Sciatic nerve (tissue), 2 donors: ENCODE measurements around the gene AP3D1. TPM values are rescaled to one million over a fixed set of nuclear protein-coding genes. Genes with fewer than 3 reads are reported as not detected.
A peak's percentile ranks its signal among the peaks of the same experiment; 100 is the strongest.

Experiments used
- ATAC-seq: fragments of 200-7000 bp; cut with Tn5 transposase; one replicate; pipeline ENCODE4 v1.9.1; 2020; ENCODE audit warnings: mild to moderate bottlenecking, moderate library complexity
- DNase-seq: peaks from one replicate; pipeline ENCODE4 v3.0.0-alpha.2; 2020; ENCODE audit warnings: low spot score
- intact Hi-C: fragments of 100-400 bp; cut with DNase I; formaldehyde crosslinking; loops from one replicate; pipeline ENCODE4 v1.14.2; 2022
- total RNA-seq: library from RNA; stranded (reverse); fragmentation: NEBNext Ultra II Directional; extraction: Animal tissue kit (Norgen Biotek cat#: 25700); gene quantifications from one replicate; pipeline ENCODE4 v1.2.1, GENCODE V29; 2021
- donor health status: DM: no; HTN: no; CAD: no.
- donor health status: DM: no; HTN: no; CAD: no.

Gene AP3D1
- total RNA-seq, 1 donor from 2014 or later = 81.4 TPM

DNA sequence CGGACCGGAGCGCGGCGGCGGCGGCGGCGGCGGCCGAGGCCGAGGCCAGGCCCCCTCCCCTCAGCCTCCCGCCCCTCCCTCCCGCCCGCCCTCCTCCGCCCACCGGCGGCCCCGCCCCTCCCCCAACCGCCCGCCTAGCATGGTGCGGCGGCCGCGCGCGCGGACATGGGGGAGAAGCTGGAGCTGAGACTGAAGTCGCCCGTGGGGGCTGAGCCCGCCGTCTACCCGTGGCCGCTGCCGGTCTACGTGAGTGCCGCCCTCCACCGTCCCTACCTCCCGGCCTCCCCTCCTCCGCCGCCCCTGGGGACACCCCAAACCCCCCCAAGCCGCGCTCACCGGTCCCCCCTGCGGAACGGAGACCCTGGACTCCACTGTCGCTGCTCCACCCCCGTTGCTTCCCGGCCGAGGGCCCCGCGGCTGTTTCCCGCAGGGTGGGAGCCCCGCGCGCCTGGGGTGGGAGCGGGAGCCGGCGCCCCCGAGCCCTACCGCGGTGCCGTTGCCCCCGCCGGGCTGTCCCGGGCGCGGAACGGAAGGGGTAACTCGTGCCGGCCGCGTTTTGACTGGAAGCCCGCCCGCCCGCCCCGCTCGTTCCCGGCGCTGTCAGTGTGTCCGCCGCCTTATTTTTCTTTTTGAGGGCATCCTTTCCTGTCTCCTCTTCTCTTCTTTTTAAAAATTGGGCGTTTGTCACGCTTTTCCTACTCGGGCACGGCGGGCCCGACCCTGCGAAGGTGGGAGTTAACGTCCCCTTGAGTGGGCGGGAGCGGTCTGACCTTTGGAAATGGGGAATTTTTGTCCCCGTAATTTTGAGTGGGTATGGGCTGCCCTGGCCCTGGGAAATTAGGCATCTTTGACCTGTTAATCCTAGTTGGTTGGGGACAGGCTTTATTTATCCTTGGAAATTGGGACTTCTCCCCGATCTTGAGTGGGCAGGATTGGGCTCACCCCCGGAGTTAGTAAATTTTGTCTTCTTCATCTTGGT lies 12.9 kb upstream of the AP3D1 start:
- ATAC-seq = no peak
- intact Hi-C loops = no loop called here
- no peak for DNase-seq

DNA sequence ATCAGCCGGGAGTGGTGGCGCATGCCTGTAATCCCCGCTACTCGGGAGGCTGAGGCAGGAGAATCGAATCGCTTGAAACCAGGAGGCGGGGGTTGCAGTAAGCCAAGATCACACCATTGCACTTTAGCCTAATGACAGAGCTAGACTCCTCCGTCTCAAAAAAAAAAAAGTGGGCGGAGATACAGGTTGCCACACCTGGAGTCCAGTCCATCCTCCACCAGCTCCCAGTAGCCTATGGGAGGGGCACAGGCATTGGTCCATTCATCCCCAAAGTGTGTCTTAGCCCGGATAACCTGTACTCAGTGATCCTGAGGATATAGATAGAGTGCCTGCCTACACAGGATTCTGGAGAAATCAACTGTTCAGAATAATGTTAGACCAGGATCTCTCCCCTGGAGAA lies 9.0 kb upstream of the AP3D1 start:
- intact Hi-C loops = no loop called here
- ATAC-seq = no peak
- no peak for DNase-seq

DNA sequence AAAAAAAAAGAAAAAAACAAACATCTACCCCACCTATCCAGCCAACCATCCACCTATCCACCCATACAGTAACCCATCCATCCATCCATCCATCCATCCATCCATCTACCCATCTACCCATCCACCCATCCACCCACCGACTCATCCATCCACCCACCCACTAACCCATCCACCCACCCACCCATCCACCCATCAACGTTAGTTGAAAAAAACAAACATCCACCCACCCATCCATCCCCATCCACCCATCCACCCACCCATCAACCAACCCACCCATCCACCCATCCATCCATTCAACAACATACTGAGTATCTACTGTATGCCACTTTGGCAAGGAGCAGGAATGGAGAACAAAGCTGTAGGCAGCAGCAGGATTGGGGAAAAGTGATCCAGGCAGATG lies 6.1 kb upstream of the AP3D1 start:
- DNase-seq (no peak), ATAC-seq (no peak)
- intact Hi-C loops = loop anchor here (5.0 kb wide), 1 partner anchor 115 kb away; no protein-coding TSS in a partner anchor

DNA sequence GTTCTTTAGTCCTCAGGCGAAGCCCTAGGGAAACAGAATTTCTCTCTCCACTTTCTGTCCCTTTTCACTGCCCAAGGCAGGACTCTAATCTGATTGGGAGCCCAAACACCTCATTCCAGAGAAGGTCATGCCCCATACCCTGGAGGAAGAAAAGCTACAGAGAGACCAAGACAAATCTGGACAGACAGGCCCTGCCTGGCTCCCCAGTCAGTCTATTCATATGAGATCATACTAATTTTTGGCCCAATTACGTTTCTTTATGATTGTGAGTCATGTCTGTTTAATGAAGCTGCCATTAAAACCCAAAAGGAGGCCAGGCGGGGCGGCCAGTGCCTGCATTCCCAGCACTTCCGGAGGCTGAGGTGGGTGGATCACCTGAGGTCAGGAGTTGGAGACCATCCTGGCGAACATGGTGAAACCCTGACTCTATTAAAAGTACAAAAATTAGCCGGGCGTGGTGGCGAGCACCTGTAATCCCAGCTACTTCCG lies 3.3 kb upstream of the AP3D1 start:
- ATAC-seq (no peak), DNase-seq (no peak)
- intact Hi-C loops = loop anchor here (5.0 kb wide), 1 partner anchor 118 kb away; no protein-coding TSS in a partner anchor

DNA sequence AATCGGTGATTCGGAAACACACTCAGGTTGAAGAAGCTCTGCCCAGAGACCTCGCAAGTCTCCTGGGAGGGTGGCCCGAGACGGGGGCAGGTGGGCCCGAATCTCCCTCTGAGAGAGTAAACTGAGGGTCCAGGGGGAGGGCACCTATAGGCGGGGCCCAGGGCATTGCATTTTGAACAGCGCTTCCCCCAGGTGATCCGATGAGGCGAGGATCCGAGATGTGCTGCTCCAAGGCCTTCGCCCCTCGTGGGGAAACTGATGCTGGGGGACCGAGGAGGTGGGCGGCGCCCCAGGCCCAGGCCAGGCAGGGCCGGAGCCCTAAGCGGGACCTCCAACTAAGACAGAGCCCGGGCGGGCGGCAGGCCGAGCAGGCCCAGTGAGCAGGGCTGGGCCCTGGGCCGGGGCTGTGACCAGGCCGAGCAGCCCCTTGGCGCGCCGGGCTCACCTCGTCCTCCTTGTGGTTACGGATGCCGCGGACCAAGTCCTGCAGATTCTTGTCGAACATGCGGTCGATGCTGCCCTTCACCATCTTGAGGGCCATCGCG lies 500 bp downstream of the AP3D1 start:
- DNase-seq = no peak
- ATAC-seq = no peak

DNA sequence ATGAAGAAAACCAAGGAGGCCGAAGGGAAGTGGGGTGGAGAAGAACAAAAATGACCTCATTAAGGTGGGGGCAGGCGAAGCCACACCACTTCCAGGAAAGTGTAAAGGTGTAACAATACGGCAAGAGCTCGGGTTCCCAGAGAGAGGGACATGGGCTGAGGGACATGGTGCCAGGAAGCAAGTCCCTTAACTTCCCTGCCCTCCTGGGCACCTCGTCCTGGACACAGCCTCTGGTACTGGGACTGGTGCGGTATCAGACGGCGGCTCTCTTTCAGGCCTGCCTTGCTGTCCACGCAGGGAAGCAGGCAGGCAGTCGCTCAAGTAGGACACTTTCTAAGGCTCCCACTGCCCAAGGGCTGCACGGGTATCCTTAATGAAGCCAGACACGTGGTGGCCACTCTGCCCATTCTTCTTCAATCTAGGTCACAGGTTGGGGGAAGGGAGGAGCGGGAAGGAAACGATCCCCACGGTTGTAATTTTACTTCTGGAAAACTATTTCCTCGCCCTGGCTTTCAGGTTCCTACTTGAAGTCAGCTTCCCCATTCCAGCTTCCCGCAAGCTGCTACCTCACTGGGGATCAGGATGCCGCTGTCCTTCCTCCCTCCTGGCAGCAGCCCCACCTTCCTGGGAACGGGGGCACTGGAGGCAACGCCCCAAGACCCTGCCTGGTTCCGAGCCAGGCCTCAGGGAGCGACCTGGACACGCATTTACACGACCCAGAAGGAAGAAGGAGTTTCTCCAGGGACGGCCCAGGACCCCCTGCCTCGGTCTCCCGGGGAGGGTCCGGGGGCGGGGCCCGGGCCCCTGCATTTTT lies 1.2 kb downstream of the AP3D1 start:
- DNase-seq (no peak), ATAC-seq (no peak)
- intact Hi-C loops = no loop called here

More for the DNA sequence above, 500 bp downstream of the AP3D1 start:
- intact Hi-C loops = no loop called here

DNA sequence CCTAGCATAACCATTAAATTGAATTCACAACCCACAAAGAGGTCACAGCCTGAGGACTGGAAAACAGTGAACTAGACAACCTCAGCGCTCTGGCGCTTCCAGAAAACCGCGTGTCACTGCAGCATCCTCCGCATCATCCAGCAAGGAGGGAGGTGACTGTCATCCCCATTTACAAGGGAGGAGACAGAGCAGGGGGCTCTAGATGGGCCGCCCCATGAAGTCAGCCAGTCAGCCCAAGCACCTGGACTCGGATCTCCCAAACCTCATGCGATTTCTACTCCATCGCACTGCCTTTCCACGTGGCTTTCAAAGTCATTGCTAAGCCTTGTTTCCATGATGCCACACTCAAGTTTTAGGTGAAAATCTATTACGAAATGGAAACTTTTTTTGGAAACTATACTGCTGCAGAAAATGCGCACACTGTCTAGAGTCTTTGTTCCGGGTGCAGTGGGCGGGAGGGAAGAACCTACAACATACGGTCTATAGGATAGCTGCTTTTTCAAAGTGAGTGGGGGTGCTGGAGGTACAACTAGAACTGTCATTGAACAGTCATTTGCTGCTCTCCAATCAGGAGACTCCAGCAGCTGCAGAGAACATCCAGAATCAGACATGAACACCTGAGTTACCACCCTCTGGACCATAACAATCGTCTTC lies 2.8 kb downstream of the AP3D1 start:
- intact Hi-C loops = no loop called here
- DNase-seq (no peak), ATAC-seq (no peak)

DNA sequence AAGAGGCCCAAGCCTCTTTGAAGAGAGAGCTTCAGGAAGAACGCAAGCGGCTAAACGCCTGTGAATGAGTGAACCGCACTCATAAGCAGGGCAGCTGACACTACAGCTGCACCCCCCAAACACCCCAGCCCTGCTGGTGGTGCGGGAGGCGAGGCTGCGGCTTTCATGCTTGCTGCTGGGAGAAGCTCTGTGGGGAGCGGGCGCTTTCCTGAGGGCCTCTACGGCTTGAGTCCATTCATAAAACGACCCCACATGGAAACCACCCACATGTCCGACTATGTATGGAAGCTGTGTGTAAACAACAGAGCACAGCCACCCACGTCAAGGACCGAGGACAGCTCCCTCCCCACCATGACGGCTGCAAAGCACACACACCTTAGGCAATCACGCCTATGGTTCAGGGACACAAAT lies 5.5 kb downstream of the AP3D1 start:
- intact Hi-C loops = no loop called here
- DNase-seq = no peak
- ATAC-seq = no peak

DNA sequence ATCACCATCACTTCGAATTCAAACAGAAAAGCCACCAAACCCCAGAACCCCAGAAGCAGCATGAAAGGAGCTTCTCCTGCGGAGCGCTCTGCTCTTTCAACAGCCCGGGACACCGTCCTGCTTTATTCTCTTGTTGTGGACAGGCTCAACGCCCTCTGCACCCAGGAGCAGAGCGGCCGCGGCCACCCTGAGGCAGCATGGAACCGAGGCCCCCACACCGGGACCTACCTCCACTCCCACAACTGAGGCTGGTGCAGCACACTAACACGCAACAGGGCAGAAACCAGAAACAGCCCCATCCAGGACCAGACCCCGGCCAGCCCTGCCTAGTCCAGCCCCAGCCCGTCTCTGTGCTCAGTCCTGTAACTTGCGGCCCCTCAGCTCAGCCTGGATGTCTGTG lies 7.2 kb downstream of the AP3D1 start:
- intact Hi-C loops = no loop called here
- DNase-seq (no peak), ATAC-seq (no peak)

DNA sequence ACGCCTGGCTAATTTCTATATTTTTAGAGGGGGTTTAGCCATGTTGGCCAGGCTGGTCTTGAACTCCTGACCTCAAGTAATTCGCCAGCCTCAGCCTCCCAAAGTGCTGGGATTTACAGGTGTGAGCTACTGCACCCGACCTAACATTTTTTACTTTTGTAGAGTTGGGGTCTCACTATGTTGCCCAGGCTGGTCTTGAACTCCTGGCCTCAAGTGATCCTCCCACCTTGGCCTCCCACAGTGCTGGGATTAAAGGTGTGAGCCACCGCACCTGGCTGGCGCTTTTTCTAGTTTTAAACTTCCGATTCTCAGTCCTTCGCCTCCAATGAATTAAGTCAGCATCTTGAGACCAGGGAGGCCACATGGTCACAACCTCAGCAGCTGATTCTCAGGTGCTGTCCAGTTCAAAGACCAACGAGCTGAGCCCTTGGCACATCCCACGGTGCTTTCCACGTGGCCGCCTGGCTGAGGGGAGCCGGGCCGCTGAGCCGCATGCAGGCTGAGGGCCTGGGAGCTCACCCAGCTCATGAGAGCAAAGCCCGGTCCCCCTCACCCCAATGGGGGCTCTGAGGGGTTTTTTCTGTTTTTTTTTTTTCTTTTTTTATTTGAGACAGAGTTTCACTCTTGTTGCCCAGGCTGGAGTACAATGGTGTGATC lies 9.1 kb downstream of the AP3D1 start:
- intact Hi-C loops = no loop called here
- ATAC-seq (no peak), DNase-seq (no peak)

DNA sequence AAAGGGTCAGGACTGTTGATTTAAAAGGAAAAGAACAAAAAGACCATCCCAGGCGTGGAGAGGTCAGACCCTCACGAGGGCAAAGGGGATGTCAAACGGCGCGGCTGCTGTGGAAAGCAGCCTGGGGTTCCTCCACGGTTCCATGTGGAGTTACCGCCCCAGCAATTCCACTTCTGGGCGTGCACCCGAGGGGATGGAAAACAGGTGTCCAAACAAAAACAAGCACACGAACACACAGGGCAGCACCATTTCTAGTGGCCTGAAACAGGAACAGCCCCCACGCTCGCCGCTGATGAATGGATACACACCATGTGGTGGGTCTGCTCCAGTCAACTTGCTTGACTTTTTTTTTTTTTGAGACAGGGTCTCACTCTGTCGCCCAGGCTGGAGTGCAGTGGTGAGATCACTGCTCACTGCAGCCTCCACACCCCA lies 11.2 kb downstream of the AP3D1 start:
- DNase-seq (no peak), ATAC-seq (peak; percentile 36)
- intact Hi-C loops = no loop called here

DNA sequence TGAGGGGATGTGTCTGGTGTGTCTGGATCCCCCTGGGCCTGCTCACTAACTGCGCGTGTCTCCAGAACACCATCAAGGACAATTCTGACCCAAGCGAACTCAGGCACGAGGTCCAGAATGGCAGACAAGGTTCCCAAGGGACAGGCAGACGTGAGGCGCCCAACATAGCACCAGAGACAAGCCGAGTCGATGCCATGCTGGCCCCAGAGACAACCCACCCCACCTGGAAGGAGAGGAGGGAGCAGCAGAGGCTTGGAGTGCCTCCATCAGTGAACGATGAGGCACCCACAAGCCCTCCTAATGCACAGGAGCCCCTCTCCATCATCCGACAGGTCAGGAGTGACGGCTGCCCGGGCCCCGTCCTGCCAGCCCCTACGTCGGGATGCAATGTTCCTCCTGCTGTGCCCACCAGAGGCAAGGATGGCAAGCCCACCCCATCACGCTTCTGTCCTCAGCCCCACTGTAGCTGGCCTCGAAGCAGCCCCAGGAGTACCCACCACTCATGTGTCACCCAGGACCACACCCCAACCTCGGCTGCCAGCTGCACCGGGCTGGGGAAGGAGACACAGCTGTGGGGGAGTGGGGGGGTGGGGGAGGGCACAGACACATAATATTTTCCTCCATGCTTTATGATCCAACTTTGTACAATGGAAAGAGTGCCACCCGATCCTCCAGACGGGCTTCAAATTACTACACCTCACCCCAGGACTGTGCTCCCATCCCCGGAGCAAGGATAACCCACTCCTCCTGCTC lies 11.8 kb downstream of the AP3D1 start:
- intact Hi-C loops = loop anchor here (10.0 kb wide), 1 partner anchor 365 kb away; no protein-coding TSS in a partner anchor
- peak; percentile 8 for ATAC-seq
- no peak for DNase-seq

DNA sequence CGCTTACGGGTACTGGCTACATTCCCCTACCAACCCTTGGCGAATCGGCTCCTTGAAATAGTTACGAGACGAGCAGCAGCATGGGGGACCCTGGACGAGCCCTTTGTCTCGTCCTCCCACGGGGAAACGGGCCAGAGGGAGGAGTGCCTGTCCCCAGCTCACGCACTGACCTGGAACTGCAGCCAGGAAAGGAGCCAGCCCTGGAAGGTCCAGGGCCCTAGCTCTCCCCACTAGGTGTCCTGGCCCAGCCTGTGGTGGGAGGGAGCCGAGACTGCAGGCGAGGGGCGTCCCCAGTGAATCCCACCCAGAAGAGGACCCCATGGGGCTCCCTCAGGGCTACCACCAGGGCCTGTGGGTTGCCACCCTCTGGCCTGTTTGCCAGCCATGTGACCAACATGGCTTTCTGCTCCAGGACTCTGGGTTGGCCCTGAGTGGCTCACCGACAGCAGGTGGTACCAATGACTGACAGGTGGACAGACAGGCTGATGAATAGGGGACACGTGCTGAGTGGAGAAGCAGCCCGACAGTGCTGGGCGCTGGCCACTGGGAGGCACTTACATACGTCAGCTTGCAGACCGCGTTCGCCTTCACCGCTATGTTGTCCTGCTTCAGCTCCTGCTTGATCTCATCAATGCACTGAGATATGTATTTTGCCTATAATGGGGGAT lies 13.2 kb downstream of the AP3D1 start:
- DNase-seq (no peak), ATAC-seq (no peak)
- intact Hi-C loops = loop anchor here (10.0 kb wide), 1 partner anchor 363 kb away; no protein-coding TSS in a partner anchor

DNA sequence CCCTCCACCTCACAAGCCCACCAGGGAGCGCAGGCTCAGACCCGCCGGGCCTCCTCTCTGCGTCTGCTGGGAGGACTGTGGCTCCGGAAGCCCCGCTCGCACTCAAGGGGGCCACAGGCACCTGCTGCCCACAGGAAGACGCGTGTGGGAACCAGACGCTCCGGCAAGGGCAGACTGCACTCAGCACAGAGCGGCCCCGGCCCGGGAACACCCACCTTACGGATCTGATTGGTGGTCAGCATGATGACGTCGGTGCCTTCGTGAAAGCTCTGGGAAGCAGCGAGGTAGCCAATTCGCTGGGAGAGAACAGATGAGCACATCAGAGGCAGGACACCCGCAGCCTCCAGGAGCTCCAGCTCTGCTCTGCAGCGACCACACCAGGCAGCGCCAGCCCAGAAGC lies 14.6 kb downstream of the AP3D1 start:
- ATAC-seq (no peak), DNase-seq (no peak)
- intact Hi-C loops = loop anchor here (10.0 kb wide), 1 partner anchor 362 kb away; no protein-coding TSS in a partner anchor

DNA sequence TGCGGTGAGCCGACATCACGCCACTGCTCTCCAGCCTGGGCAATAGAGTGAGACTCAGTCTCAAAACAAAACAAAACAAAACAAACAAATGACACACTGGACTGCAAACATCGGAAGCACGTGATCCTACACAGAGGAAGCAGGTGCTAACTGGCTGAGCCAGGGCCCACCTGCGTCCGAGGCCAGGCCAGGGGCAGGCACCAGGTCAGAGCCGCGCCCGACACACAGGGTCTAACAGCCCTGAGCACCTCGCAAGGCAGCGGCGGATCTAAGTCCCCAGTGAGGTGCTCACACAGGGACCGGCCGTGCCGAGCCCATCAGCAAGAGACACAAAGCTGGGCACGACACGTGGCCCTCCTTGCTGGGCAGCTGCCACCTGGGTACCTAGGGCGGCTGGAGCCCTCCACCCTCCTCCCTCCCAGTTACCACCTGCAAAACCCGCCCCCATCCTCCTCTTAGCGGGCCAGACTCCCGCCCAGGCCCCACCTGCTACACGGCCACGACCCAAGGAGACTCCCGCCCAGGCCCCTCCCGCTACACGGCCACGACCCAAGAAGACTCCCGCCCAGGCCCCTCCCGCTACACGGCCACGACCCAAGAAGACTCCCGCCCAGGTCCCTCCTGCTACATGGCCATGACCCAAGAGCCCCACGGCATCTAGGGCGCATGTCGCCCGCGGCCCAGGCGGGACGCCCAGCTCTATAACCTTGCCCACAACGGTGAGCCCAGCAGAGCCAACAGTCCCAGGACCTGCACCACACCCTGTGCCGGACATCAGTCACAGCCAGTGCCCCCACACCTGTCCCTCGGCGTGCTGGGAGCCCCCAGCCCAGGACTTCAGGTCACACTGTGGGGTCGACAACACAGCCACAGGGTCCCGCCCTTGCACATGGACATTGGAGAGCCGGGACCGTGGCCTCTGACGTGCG lies 15.6 kb downstream of the AP3D1 start:
- ATAC-seq = no peak
- no peak for DNase-seq
- intact Hi-C loops = loop anchor here (10.0 kb wide), 1 partner anchor 361 kb away; no protein-coding TSS in a partner anchor
